HG02571 (cell line): Measurements from ENCODE around the gene SDHAF2.
"Not testable (repeated sequence)": the region's sequence is repeated elsewhere in the genome, so short reads cannot be mapped to it uniquely, and the experiment has no call there.

Experiments used
- ATAC-seq: cut with Tn5 transposase; IDR thresholded peaks from one replicate; pipeline ENCODE4 v1.9.1; 2021; ENCODE audit warnings: mild to moderate bottlenecking, moderate library complexity; ENCODE audit not compliant: unreplicated experiment

SDHAF2 gene

GRCh38 chr11:61422226-61422625, 7.7 kb upstream of the SDHAF2 start:
- no peak for ATAC-seq

DNA sequence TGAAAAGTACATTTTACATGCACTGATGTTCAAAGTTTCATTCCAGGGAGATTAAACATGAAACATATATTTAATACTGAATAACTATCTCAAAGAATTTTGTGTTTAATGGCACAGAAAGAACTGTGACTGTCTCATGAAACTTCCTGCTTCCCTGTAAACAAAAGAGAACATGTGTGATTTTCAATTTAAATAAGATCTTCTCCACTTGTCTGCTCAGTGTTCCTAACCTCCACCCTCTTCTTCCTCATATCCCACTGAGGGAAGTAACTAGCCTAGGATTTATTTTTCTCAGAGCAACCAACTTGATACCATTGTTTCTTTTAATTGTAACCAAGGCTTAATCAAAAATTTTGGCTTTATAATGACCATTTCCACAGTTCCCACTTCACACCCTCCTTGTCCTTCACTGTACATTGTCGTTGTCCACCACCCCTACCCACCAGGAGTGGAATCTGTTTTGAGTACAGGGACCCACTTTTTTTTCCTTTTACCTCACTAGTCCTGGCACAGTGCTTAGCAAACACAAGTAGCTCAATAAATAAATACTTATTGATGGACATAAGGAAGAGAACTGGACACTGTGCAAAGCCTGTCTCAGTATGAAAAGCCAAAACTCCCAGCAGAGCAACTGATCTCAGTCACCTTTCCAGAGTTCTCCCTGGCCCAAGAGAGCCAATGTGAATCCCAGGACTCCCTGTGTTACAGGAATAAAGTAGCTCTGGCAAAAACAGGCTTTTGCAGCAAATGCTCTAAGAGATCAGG, 4.4 kb upstream of the SDHAF2 start:
- ATAC-seq = no peak

DNA sequence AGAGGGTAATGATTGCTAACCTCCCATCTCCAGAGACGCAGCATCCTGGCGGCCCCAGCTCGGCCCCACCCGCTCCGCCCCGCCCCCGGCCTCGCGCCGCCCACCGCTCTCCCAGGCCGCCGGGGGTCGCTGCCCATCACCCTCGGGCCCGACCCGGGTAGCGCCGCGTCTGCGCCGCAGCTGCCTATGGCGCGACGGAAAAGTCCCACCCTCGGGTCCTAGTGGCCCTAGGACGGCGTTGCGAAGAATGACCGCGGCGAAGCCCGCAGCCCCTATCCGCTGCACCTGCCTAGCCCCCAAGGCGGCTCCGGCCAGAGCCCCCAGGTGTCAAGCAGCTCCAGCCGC, 606 bp upstream of the SDHAF2 start:
- ATAC-seq = peak; percentile 48

DNA sequence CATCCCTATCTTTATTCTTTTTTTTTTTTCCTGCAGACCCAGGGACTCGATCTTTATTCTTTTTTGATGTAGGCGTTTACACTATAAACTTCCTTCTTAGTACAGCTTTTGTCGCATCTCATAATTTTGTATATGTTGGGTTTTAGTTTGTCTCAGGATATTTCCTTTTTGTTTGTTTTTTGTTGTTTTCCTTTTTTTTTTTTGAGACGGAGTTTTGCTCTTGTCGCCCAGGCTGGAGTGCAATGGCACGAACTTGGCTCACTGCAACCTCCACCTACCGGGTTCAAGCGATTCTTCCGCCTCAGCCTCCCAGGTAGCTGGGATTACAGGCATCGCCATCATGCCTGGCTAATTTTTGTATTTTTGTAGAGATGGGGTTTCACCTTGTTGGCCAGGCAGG, 915 bp downstream of the SDHAF2 start:
- ATAC-seq = not testable (repeated sequence)

- no peak for ATAC-seq
Measured at GRCh38 chr11:61437496-61437895, 7.6 kb downstream of the SDHAF2 start.

GRCh38 chr11:61439615-61440014, 9.7 kb downstream of the SDHAF2 start:
- no peak for ATAC-seq

DNA sequence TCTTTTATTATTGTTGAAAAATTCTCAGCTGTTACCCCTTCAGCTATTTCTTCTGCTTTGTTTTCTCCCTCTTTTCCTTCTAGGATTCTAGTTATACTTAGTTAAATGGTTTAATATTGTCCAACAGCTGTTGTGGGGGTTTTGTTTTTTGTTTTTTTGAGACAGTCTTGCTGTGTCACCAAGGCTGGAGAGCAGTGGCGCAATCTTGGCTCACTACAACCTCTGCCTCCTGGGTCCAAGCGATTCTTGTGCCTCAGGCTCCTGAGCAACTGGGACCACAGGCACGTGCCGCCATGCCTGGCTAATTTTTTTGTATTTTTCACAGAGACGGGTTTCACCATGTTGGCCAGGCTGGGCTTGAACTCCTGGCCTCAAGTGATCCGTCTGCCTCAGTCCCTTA, 12.7 kb downstream of the SDHAF2 start:
- ATAC-seq = no peak

- ATAC-seq = no peak
Measured at GRCh38 chr11:61445516-61445915, 15.6 kb downstream of the SDHAF2 start.

DNA sequence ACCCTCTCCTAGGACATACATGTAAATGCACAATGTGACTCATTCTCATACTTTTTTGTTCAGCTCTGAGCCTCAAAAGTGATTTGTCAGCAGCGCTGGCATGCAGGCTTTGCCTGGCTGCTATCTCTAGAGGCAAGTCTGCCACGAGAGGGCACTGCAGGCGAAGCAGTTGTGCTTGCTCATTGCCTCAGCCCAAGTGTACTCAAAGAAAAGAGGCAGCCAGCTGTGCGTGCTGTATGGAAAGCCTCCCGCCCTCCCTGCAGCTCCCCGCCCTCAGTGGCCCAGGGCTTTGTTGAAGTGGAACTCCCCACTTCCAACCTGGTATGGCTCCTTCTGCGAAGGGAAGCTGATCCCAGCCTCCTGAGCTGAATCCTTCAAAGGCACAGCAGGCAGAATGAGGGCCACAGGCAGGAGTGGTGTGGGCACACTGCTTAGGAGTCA, 16.3 kb downstream of the SDHAF2 start:
- no peak for ATAC-seq

DNA sequence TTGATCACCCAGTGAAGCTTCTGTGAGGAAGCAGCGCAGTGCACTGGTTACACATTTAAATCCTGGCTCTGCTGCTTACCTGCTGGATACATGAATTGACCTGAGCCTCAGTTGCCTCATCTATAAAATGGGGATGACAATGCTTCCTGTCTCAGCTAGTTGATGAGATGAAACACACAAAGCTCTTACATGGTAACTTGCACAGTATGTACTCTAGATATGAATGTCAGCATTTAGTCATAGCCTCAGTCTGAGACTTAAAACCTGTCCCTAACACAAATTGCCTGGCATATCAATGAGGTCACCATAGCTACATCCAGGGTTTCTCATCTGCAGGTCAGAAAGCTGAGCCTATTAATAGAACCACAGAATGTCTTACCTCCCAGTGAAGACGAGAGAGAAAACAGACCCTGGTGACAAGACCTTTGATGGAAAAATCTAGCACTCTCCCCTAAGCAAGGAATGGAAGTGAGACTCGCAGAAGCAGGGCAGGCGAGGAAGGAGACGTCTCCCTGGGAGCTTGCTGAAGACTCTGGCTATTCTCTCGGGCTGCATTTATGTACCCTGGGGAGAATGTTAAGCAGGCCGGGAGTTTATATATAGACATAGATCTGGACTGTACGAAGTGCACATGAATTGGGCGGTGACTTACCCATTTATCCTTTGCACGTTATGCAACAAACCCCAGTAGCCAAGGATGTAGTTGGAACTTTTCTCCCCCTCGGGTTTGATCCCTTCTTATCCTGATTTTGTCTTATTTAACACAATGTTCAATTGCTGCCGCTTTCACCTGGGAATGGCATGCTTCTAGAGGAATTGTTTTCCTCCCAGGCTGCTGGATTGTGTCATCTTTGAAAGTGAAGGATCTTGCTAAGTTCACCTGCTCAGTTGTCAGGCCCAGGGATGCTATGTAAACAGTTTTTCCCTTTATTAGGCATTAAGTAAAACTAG, 18.0 kb downstream of the SDHAF2 start:
- ATAC-seq = no peak

DNA sequence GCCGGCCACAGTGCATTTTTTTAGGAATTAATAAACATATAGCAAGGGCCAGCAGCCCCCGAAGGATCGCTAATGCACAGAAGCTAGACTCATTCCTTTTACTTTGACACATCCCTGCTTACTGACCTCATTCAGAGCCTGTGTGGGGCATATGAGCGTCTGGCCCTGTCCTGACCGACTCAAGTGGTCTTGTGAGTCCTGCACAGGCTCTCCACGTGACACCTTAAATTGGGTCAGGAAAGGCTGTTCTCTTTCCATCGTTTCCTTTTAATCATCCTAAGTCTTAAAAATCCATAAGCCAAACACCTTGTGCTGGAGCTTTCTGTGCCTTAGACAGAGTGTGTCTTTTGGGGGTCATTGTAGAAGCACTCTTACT, 18.6 kb downstream of the SDHAF2 start:
- ATAC-seq = no peak

GRCh38 chr11:61452825-61453224, 22.9 kb downstream of the SDHAF2 start:
- ATAC-seq = no peak

- no peak for ATAC-seq
Measured at GRCh38 chr11:61453695-61454094, 23.8 kb downstream of the SDHAF2 start.

DNA sequence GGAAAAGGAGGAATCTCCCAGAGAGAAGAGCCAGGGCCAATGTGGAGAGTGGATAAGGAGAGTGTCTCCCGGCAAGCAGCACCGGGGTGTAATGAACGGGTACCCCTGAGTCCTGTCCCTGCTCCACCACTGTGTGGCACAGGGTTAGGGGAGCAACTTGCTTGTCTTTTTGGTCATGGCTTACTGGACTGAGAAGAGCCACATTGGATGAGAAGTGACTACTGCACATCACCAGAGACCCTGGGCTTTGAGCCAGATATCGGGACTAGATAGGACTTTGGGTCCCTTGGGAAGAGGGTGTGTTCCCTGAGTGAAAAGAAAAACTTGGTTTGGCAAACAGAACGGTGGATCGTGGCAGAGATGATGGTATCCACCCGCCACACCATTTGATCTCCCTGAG, 24.6 kb downstream of the SDHAF2 start:
- no peak for ATAC-seq

- ATAC-seq = no peak
Measured at GRCh38 chr11:61460474-61460881, 30.6 kb downstream of the SDHAF2 start.

DNA sequence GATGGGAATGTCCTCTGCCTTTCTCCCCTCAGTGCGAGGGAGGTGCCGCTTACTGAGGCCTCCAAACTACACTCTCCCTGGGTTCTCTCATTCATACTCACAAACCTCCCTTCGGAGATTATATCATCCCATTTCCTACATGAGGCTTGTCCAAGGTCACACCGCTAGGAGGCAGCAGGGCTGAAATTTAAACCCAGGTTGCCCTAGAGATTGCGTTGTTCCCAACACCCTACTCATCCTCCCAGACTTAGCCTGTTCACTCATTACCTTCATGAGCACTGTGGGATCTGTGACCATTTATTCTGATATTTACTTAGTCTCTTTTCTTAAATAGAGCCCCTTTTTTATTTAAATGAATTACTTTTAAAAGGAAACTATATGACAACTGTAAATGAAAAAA, 31.1 kb downstream of the SDHAF2 start:
- no peak for ATAC-seq

GRCh38 chr11:61467602-61468001, 37.7 kb downstream of the SDHAF2 start:
- not testable (repeated sequence) for ATAC-seq

DNA sequence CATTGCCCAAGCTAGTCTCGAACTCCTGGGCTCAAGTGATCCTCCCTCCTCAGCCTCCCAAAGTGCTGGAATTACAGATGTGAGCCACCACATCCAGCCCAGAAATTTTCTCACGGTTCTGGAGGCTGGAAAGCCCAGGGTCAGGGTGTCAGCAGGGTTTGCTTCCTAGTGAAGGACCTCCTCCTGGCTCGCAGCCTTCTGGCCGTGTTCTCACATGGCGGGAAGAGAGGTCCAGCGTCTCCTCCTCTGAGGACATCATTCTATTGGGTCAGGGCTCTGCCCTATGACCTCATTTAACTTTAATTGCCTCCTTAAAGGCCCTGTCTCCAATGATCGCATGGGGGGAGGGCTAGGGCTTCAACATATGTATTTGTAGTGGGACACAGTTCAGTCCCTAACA, 38.1 kb downstream of the SDHAF2 start:
- no peak for ATAC-seq

DNA sequence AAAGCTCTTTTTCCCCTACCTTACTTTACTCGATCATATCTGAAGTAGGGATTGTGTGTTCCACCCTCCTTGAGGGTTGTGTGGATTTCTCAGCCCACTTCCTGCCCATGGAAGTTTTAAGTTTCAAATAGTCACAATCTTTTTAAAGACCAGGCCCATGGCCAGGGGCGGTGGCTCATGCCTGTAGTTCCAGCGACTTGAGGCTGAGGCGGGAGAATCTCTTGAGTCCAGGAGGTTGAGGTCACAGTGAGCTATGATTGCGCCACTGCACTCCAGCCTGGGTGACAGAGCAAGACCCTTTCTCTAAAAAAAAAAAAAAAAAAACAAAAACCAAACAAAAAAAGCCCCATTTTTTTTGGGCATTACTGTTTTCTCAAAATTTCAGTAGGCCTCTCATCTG, 42.4 kb downstream of the SDHAF2 start:
- no peak for ATAC-seq

GRCh38 chr11:61472868-61473267, 42.9 kb downstream of the SDHAF2 start:
- ATAC-seq = no peak

DNA sequence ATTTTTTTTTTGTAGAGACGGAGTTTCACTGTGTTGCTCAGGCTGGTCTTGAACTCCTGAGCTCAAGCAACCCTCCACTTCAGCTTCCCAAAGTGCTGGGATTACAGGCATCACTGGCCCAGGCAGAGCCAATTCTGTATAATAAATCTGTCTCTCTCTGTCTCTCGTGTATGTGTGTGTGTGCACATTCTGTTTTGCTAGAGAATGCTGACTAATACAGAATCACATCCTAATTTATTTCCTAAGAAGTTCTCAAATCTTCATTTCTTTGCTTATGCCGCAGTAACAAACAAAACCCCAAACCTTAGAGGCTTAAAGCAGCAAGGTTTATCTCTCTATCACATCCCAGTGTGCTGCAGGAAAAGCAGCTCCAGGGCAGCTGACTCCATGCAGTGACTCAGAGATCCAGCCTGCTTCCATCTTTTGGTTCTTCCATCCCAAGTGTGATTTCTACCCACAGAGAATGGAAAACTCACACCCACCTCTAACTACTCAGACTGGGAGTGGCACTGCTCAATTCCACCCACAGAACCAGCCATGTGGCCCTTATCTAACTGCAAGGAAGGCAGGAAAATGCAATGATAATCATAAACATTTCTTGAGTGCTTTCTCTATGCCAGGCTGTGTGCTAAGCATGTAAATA, 43.6 kb downstream of the SDHAF2 start:
- no peak for ATAC-seq
